Parathyroid adenoma (tissue), 2 donors: ENCODE measurements around the gene B9D1.

ENCODE experiments used
- H2AFZ ChIP-seq: fragments of 300-600 bp; sonication (generic); one replicate; pipeline ENCODE4 v1.7.0; 2017; ENCODE audit warnings: antibody characterized with exemption, mild to moderate bottlenecking
- H3K27ac ChIP-seq: fragments of 300-600 bp; sonication (generic); one replicate; pipeline ENCODE4 v1.7.0; 2017
- H3K27me3 ChIP-seq: fragments of 300-600 bp; sonication (generic); one replicate; pipeline ENCODE4 v1.7.0; 2017; ENCODE audit warnings: low read length; ENCODE audit not compliant: control insufficient read depth, insufficient read depth
- H3K36me3 ChIP-seq: fragments of 300-600 bp; sonication (generic); one replicate; pipeline ENCODE4 v1.7.0; 2017; ENCODE audit warnings: low read length; ENCODE audit not compliant: control insufficient read depth, insufficient read depth
- H3K4me1 ChIP-seq: fragments of 300-600 bp; sonication (generic); one replicate; pipeline ENCODE4 v1.7.0; 2017; ENCODE audit warnings: control low read depth
- H3K4me2 ChIP-seq: fragments of 300-600 bp; sonication (generic); one replicate; pipeline ENCODE4 v1.7.0; 2017; ENCODE audit warnings: low read length
- H3K4me3 ChIP-seq: fragments of 300-600 bp; sonication (generic); one replicate; pipeline ENCODE4 v1.7.0; 2017; ENCODE audit warnings: low read depth, low read length
- H3K79me2 ChIP-seq: fragments of 300-600 bp; sonication (generic); one replicate; pipeline ENCODE4 v1.7.0; 2017; ENCODE audit warnings: control low read depth
- H3K9ac ChIP-seq: fragments of 300-600 bp; sonication (generic); one replicate; pipeline ENCODE4 v1.7.0; 2017; ENCODE audit warnings: mild to moderate bottlenecking
- H3K9me3 ChIP-seq: fragments of 300-600 bp; sonication (generic); one replicate; pipeline ENCODE4 v1.7.0; 2017; ENCODE audit warnings: low read length; ENCODE audit not compliant: control insufficient read depth
- CTCF ChIP-seq: fragments of 300-600 bp; sonication (generic); IDR thresholded peaks from one replicate; pipeline ENCODE4 v1.7.0; 2017; ENCODE audit warnings: antibody characterized with exemption, mild to moderate bottlenecking
- donor health status: primary hyperparathyroidism.

Gene B9D1

GRCh38 chr17:19333132-19333440 is 29.4 kb downstream of the B9D1 start:
- H3K4me2 ChIP-seq: no peak overlapping the region
- no peak for TF ChIP-seq CTCF
- peak overlapping the region; percentile 1 for H3K27ac ChIP-seq
- no peak overlapping the region for H3K4me3 ChIP-seq
- peaks cover 6% of the 10 kb centered on the region for H3K4me1 ChIP-seq
- no peak overlapping the region for H2AFZ ChIP-seq
- H3K36me3 ChIP-seq: no peaks in the 10 kb centered on the region
- no peaks in the 10 kb centered on the region for H3K9me3 ChIP-seq
- no peaks in the 10 kb centered on the region for H3K27me3 ChIP-seq
- no peak overlapping the region for H3K9ac ChIP-seq
- H3K79me2 ChIP-seq: no peaks in the 10 kb centered on the region

GRCh38 chr17:19332371-19333131 is 30.0 kb downstream of the B9D1 start:
- H3K4me3 ChIP-seq: no peak overlapping the region
- no peak for TF ChIP-seq CTCF
- no peaks in the 10 kb centered on the region for H3K9me3 ChIP-seq
- no peaks in the 10 kb centered on the region for H3K79me2 ChIP-seq
- peaks cover 3% of the 10 kb centered on the region for H3K4me1 ChIP-seq
- H3K27ac ChIP-seq: no peak overlapping the region
- H2AFZ ChIP-seq: no peak overlapping the region
- H3K9ac ChIP-seq: no peak overlapping the region
- no peaks in the 10 kb centered on the region for H3K27me3 ChIP-seq
- H3K36me3 ChIP-seq: no peaks in the 10 kb centered on the region
- H3K4me2 ChIP-seq: no peak overlapping the region

GRCh38 chr17:19331543-19332245 is 30.8 kb downstream of the B9D1 start:
- no peak overlapping the region for H3K9ac ChIP-seq
- H3K27me3 ChIP-seq: no peaks in the 10 kb centered on the region
- no peak overlapping the region for H3K4me3 ChIP-seq
- H3K79me2 ChIP-seq: no peaks in the 10 kb centered on the region
- H3K27ac ChIP-seq: no peak overlapping the region
- no peak overlapping the region for H2AFZ ChIP-seq
- TF ChIP-seq CTCF: no peak
- no peak overlapping the region for H3K4me2 ChIP-seq
- no peaks in the 10 kb centered on the region for H3K36me3 ChIP-seq
- no peaks in the 10 kb centered on the region for H3K9me3 ChIP-seq
- no peaks in the 10 kb centered on the region for H3K4me1 ChIP-seq

GRCh38 chr17:19331134-19331533 is 31.4 kb downstream of the B9D1 start:
- TF ChIP-seq CTCF: no peak
- no peak overlapping the region for H2AFZ ChIP-seq
- no peaks in the 10 kb centered on the region for H3K27me3 ChIP-seq
- no peaks in the 10 kb centered on the region for H3K36me3 ChIP-seq
- H3K27ac ChIP-seq: no peak overlapping the region
- no peaks in the 10 kb centered on the region for H3K79me2 ChIP-seq
- no peaks in the 10 kb centered on the region for H3K4me1 ChIP-seq
- H3K4me3 ChIP-seq: no peak overlapping the region
- no peaks in the 10 kb centered on the region for H3K9me3 ChIP-seq
- H3K4me2 ChIP-seq: no peak overlapping the region
- H3K9ac ChIP-seq: no peak overlapping the region

- no peak for TF ChIP-seq CTCF
- H3K36me3 ChIP-seq: no peaks in the 10 kb centered on the region
- no peak overlapping the region for H3K4me2 ChIP-seq
- H3K4me1 ChIP-seq: no peaks in the 10 kb centered on the region
- no peak overlapping the region for H3K27ac ChIP-seq
- no peaks in the 10 kb centered on the region for H3K9me3 ChIP-seq
- H3K4me3 ChIP-seq: no peak overlapping the region
- H3K79me2 ChIP-seq: no peaks in the 10 kb centered on the region
- H3K27me3 ChIP-seq: no peaks in the 10 kb centered on the region
- no peak overlapping the region for H2AFZ ChIP-seq
- H3K9ac ChIP-seq: no peak overlapping the region
Observed at GRCh38 chr17:19330271-19330670, 32.3 kb downstream of the B9D1 start.
